AG04449 (cell line): ENCODE results near the gene MFN2.

Experiments
- CTCF ChIA-PET: fragments of 350-600 bp; formaldehyde crosslinking; extraction: SDS; loops from one replicate; lab custom pipeline; 2021; ENCODE audit warnings: antibody characterized with exemption; lab: Yijun Ruan, JAX
- POLR2A ChIA-PET: fragments of 400-600, 350-600 bp; formaldehyde crosslinking; extraction: SDS; loops from one replicate; lab custom pipeline; 2020; ENCODE audit warnings: antibody characterized with exemption, inconsistent platforms; lab: Yijun Ruan, JAX
- DNase-seq: peaks from one replicate; pipeline ENCODE4 v3.0.0-alpha.2; 2010; ENCODE audit warnings: low read depth, low spot score
- H3K4me3 ChIP-seq: 2 replicates; pipeline ENCODE4 v1.5.1; 2011; ENCODE audit warnings: low read depth, mild to moderate bottlenecking, control low read depth, low read length
- TF ChIP-seq, protein P1 (sequence below): IDR thresholded peaks from one replicate; pipeline ENCODE4 v1.5.1; 2011; ENCODE audit warnings: mild to moderate bottlenecking, moderate library complexity, low read length, control low read depth, inconsistent platforms; ENCODE audit not compliant: insufficient read depth; ENCODE audit errors: missing control alignments

The MFN2 gene

DNA sequence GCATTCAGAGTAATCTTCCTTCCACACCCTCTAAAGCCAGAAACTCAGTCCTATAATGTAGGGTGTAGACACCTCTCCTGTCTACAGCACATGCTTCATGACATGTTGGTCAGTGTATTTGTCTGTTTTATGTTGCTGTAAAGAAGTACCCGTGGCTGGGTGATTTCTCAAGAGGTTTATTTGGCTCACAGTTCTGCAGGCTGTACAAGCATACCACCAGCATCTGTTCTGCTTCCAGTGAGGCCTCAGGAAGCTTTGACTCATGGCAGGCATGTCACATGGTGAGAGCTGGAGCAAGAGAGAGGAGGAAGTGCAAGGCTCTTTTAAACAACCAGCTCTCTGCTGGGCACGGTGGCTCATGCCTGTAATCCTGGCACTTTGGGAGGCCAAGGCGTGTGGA lies 33.6 kb upstream of the MFN2 start:
- TF ChIP-seq, protein P1, sequence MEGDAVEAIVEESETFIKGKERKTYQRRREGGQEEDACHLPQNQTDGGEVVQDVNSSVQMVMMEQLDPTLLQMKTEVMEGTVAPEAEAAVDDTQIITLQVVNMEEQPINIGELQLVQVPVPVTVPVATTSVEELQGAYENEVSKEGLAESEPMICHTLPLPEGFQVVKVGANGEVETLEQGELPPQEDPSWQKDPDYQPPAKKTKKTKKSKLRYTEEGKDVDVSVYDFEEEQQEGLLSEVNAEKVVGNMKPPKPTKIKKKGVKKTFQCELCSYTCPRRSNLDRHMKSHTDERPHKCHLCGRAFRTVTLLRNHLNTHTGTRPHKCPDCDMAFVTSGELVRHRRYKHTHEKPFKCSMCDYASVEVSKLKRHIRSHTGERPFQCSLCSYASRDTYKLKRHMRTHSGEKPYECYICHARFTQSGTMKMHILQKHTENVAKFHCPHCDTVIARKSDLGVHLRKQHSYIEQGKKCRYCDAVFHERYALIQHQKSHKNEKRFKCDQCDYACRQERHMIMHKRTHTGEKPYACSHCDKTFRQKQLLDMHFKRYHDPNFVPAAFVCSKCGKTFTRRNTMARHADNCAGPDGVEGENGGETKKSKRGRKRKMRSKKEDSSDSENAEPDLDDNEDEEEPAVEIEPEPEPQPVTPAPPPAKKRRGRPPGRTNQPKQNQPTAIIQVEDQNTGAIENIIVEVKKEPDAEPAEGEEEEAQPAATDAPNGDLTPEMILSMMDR = no peak
- no peak for DNase-seq
- H3K4me3 ChIP-seq = no peak overlapping the region
- POLR2A ChIA-PET = interaction anchor here (0.7 to 1.0 kb wide), 2 partner anchors 12 to 28 kb away, joined by 3 to 4 read pairs; partner anchors contain the start of gene PLOD1
- CTCF ChIA-PET = interaction anchor here (0.7 kb wide), 1 partner anchor 10 kb away, joined by 3 read pairs; no protein-coding TSS in a partner anchor

DNA sequence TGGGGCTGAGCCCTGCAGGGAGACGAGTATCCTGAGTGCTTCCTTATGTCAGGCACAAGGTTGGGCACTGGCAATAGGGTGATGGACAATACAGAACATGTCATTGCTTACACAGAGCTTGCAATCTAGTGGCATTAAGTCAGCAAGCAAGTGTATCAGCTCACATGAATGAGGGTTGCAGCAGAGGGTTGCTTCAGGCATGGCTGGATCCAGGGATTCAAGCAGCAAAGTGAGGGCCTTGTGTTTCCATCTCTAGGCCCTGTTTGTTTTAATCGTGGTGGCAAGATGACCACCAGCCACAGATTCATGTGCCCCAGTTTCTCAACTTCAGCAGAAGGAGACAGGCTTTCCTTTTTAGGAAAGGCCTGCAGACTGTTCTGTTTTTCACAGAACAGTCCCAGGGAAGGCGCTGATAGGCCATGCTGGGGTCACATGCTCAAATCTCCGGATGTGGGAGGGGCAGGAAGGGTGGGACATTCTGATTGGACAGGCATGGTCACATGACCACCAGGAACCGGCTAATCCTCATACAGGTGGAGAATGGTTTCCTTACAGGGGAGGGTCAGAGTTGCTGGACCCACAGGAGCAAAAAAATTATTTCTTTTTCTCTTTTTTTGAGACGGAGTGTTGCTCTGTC lies 31.3 kb upstream of the MFN2 start:
- TF ChIP-seq, protein P1 = no peak
- no peak for DNase-seq
- CTCF ChIA-PET = no interaction called here
- no peak overlapping the region for H3K4me3 ChIP-seq
- POLR2A ChIA-PET = interaction anchor here (1.1 kb wide), 1 partner anchor 12 kb away, joined by 3 read pairs; no protein-coding TSS in a partner anchor

DNA sequence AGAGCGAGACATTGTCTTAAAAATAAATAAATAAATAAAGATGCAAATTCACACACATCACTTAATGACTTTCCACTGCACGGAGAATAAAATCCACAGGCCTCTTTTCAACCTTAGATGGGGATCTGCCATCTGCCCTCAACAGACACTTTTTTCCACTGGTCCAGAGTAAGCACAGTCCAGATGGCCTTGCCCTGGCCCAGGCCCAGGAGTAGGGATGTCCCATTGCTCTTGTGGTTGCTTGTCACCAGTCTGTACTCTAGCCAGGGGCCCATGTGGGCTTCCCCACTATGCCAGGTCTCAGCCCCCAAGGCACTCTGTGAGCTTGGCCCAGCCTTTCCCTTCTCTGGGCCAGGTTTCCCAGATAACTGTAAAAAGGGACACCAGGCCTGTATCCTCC lies 28.3 kb upstream of the MFN2 start:
- ChIA-PET POLR2A (interaction anchor here (0.7 kb wide), 1 partner anchor 11 kb away, joined by 3 read pairs; no protein-coding TSS in a partner anchor), CTCF (no interaction called here)
- H3K4me3 ChIP-seq = no peak overlapping the region
- TF ChIP-seq, protein P1 = no peak
- DNase-seq = no peak

DNA sequence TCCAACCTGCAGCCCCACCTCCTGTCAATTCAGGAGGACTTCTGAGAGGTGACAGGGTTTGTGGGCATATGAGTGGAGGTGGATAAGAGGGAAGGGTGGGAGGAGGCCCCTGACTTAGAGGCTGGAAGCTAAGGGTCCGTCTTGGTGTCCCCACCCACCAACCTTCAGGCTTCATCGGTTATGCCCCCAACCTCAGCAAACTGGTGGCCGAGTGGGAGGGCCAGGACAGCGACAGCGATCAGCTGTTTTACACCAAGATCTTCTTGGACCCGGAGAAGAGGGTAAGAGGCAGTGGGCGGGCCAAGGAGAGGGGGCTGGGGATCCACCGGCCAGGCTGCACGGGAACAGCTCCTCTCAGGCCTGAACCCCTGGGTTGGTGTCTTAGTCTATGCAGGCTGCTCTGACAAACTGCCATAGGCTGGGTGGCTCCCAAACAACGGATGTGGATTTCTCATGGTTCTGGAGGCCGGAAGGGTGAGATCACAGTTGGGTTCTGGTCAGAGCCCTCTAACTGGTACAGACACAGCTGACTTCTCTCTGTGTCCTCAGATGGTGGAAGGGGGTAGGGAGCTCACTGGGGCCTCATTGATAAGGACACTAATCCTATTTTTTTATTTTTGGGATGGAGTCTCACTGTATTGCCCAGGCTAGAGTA lies 27.7 kb upstream of the MFN2 start:
- DNase-seq = no peak
- ChIA-PET POLR2A (no interaction called here), CTCF (no interaction called here)
- TF ChIP-seq, protein P1 = no peak
- no peak overlapping the region for H3K4me3 ChIP-seq

DNA sequence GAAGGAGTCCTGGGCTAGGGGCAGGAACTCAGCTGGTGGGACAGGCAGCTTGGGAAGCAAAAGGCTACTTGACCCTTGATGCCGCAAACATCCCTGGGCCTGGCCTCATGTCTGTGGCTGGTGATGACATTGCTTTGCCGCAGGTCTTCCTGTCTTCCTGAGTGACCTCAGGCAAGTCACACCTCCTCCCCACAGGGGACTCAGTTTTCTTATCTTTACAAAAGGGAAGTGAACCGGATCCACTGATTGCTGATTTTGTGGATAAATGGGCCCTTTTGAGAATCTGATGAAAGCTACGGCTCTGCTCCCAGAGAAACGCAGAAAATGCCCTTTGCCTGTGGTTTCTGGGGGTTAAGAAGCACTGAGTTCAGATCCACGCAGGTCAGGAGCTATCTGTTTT lies 25.0 kb upstream of the MFN2 start:
- CTCF ChIA-PET = no interaction called here

DNA sequence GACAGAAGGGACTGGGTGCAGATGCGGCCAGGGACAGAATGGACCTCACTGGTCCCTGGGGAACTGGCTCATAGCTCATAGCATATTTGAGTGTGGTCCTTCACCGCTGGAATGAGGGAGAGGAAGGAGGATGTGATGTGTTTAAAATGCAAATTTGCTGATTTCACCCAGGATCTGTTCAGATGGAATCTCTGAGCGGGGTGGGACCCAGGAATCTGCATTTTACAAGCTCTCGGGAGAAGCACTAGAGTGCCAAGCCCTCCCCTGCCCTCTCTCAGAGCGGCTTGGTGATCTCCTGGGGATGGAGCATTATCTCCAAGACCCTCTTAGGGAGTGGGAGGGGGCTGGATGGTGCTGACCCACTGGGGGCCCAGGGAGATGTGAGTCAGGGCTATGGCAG lies 22.8 kb upstream of the MFN2 start:
- no peak overlapping the region for H3K4me3 ChIP-seq
- POLR2A ChIA-PET = no interaction called here
- no peak for DNase-seq
- TF ChIP-seq, protein P1 = no peak
- CTCF ChIA-PET = interaction anchor here (0.8 kb wide), 1 partner anchor 10 kb away, joined by 3 read pairs; no protein-coding TSS in a partner anchor

More for the DNA sequence above, 25.0 kb upstream of the MFN2 start:
- no peak for DNase-seq
- TF ChIP-seq, protein P1 = no peak
- POLR2A ChIA-PET = no interaction called here
- no peak overlapping the region for H3K4me3 ChIP-seq
